IPS-15b (cell line): ENCODE data around the gene RPS6KA2.
"Not testable (repeated sequence)": the region's sequence is repeated elsewhere in the genome, so short reads cannot be mapped to it uniquely, and the experiment has no call there.

Experiments used
- H3K27me3 ChIP-seq: one replicate; pipeline ENCODE4 v1.6.1; 2013; ENCODE audit warnings: low read length; ENCODE audit not compliant: control insufficient read depth, insufficient read depth
- H3K36me3 ChIP-seq: one replicate; pipeline ENCODE4 v1.6.1; 2013; ENCODE audit warnings: low read length; ENCODE audit not compliant: control insufficient read depth, insufficient read depth
- H3K4me1 ChIP-seq: one replicate; pipeline ENCODE4 v1.6.1; 2013; ENCODE audit warnings: mild to moderate bottlenecking, low read length; ENCODE audit not compliant: control insufficient read depth, insufficient read depth
- H3K4me3 ChIP-seq: one replicate; pipeline ENCODE4 v1.5.1; 2013; ENCODE audit warnings: low read depth, low read length
- H3K9ac ChIP-seq: one replicate; pipeline ENCODE4 v1.6.1; 2013; ENCODE audit warnings: low read depth, mild to moderate bottlenecking, low read length
- H3K9me3 ChIP-seq: one replicate; pipeline ENCODE4 v1.6.1; 2013; ENCODE audit warnings: mild to moderate bottlenecking, low read length; ENCODE audit not compliant: control insufficient read depth, insufficient read depth

RPS6KA2 gene

DNA sequence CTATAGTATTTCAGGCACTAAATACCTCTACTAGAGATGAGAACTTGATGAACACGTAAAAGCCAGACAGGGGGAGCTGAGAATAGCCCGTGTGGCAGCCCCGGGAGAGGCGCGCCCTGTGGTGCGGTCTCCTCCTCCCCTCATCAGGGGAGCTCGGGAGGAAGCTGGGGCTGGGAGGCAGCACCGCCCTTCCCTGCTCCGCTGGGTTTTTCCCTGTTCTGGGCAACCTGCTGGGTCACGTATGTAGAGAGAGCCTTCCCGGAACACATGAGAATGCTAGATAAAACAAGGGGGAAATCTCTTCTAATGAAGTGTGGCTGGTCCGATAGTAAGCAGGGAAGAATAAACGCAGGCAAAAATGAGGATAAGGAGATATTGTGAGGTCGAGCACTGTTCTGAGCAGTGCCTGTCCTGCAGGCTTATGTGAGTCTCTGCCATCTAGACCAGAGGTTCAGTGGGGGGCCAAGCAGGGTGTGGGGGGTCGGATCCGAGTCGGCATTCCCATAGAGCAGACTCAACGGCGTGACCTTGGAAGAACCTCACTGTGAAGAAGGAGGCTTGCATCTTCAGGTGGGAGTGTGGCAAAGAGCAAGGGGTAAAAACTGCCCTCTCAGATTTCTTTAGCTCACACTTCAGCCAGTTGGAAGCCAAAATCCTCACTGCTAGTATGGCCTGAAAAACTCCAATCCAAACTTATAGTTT, 13.4 kb upstream of the RPS6KA2 start:
- peaks cover 7% of the 10 kb centered on the region for H3K27me3 ChIP-seq
- peak overlapping the region; percentile 30 for H3K4me3 ChIP-seq
- H3K9ac ChIP-seq, result no peak overlapping the region
- peaks cover 3% of the 10 kb centered on the region for H3K4me1 ChIP-seq
- H3K36me3 ChIP-seq, result no peaks in the 10 kb centered on the region
- no peaks in the 10 kb centered on the region for H3K9me3 ChIP-seq

DNA sequence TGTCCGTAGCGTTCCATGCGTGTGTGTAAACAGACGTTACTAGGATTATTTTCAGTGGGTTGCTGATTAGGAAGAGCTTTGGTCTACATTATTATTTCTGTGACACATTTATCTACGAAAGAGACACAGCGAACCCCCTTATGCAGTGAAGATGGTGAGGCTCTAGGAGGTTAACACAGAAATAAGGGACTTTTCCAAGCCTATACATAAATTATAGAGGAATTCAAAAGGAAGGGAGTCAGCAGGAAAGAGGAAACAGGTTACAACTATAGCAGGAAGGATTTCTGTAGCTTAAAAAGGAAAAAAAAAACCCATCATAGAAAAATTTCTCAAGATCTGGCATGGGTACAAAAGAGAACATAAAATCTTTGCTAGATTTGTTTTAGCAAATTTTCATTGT, 12.9 kb upstream of the RPS6KA2 start:
- H3K4me3 ChIP-seq, result no peak overlapping the region
- no peaks in the 10 kb centered on the region for H3K9me3 ChIP-seq
- H3K36me3 ChIP-seq, result no peaks in the 10 kb centered on the region
- H3K27me3 ChIP-seq, result peaks cover 7% of the 10 kb centered on the region
- H3K4me1 ChIP-seq, result peaks cover 3% of the 10 kb centered on the region
- no peak overlapping the region for H3K9ac ChIP-seq

DNA sequence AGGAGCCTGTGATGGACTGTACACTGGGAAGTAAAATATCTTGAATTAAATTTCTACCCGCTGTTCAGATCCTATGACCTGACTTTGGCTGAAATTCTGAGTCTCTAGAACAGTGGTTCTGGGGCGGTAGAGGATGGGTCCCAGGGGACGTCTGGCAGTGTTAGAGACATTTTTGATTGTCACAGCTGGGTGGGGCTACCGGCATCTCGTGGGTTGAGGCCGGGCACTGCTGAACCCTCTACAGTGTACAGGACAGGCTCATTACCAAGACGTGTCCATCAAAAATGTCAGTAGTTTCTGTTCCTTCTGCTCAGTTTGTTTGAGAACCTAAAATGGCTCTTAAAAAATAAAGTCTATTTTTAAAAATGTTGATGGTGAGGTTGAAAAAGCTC, 11.5 kb upstream of the RPS6KA2 start:
- H3K9ac ChIP-seq, result no peak overlapping the region
- no peaks in the 10 kb centered on the region for H3K9me3 ChIP-seq
- H3K27me3 ChIP-seq, result peaks cover 7% of the 10 kb centered on the region
- no peak overlapping the region for H3K4me3 ChIP-seq
- H3K36me3 ChIP-seq, result no peaks in the 10 kb centered on the region
- H3K4me1 ChIP-seq, result peaks cover 3% of the 10 kb centered on the region

DNA sequence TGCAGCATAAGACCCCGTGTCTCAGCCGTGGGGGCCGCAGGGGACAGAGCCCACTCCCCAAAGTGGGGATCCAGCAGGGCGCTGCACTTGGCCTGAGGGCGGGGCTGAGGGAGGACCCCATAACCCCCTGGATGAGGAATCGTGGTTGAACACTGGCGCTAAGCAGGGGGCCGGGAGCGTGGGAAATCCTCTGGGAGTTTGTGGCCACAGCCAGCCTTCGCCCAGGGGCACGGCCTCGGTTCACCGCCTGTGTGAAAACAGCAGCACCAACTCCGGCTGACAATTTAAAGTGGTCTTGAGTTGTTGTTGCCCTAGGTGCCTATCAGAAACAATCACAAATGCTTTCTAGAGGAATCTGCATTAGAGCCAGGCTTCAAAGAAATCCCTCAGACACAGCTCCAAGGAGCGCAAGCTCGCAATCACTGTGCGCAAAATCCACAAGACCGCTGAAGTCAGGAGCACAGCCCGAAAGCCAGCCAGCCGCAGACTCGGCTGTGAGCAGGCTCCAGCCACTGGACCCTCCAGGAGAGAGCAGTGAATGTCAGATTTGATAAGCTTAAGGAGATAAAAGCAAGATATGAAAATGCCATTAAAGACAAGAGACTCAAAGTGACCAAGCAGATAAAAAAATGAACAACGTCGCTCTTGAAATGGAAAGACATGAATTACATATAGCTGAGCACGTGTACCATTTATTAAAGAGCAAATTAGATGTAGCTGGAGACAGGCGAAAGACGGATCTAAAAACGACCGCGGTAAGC, 10.9 kb upstream of the RPS6KA2 start:
- Histone ChIP-seq H3K4me1 (peaks cover 3% of the 10 kb centered on the region), H3K9ac (no peak overlapping the region), H3K27me3 (peaks cover 7% of the 10 kb centered on the region), H3K36me3 (no peaks in the 10 kb centered on the region), H3K4me3 (no peak overlapping the region), H3K9me3 (no peaks in the 10 kb centered on the region)

DNA sequence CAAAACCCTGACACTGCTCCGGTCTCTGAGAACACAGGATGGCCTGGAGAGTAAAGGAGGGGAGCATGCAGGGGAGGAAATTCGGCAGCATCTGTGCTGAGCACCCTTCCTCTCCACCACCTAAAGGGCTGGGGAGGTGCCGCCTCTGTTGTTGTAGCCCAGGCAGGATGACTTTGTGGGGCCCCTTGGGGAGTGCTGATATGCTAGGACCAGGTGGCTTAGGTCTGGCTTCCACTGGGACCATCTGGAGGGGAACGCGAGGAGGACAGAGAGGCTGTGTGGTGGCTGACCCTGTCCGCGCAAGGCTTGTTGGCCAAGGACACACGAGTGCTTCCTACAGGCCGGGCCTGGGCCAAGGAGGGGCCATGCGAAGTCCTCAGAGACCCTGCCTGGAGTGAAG, 9.9 kb upstream of the RPS6KA2 start:
- Histone ChIP-seq H3K4me1 (peaks cover 3% of the 10 kb centered on the region), H3K9me3 (no peaks in the 10 kb centered on the region), H3K9ac (no peak overlapping the region), H3K36me3 (no peaks in the 10 kb centered on the region), H3K4me3 (no peak overlapping the region), H3K27me3 (peaks cover 7% of the 10 kb centered on the region)

DNA sequence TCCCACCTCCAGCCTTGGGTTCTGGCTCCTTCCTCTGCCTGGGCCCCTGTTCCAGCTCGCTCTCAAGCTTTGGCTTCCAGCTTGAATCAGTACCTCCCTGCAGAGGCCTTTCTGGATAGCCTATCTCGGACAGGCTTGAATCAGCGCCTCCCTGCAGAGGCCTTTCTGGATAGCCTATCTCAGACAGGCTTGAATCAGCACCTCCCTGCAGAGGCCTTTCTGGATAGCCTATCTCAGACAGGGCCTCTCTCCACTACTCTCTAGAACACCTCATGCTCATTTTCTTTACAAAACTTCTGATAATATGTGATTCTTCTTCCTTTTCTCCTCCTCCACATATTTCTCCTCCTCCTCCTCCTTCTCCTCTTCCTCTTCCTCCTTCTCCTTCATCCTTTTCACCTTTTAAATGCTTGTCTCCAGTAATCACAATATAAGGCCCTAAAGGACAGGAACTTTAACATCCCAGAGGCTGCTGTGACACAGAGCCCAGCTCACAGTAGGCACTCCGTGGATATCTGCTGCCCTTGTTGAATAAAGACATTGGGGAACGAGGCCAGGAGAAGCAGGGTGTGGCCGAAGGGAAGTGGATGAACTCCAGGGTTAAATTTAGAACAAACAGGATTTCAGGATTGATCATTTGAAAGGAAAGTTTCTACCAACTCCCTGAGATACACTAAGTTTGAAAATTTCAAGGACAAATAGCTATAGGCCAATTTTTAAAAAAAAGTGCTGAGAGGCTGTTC, 9.3 kb upstream of the RPS6KA2 start:
- Histone ChIP-seq H3K27me3 (peaks cover 7% of the 10 kb centered on the region), H3K9me3 (no peaks in the 10 kb centered on the region), H3K4me3 (no peak overlapping the region), H3K36me3 (no peaks in the 10 kb centered on the region), H3K9ac (no peak overlapping the region), H3K4me1 (peaks cover 3% of the 10 kb centered on the region)

DNA sequence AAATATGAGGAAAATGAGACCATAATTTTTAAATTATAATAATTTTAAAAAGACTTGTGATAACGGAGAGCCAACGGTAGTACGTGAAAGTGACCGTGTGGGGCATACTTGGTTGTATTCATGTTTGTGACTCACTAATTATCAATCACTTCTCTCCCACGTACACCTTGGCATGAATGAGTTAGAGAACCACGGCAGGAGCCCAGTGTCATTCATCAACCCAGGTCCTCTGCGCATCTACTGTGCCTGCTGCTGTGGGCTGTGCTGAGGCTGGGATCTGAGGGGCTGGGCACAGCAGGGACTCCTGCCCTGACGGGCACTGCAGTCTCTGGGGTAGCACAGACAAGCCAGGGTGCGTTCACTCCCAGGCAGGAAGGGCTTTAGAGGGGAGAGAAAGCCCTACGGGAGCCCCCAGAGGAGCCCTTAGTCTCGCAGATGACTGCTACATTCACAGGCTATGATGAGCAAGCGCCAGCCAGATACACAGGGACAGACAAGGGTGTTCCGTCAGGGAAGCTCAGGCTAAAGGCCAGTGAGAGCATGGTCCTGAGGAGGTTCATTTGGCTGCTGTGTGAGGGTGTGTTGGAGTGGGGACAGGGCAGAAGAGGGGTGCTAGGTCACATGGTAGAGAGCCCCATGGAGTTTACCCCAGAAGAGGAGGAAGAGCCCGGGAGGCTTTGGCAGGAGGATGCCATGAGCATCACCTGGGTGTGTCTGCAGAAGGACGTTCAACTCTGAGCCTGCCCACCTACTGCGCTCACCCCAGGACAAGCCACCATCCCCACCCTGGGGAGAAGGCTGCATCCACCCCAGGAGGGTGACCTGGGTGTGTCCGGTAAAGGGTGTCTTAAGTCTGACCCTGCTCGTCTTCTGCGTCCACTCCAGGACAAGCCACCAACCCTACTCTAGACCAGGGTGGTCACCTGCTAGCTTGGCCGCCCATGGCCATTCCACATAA, 8.2 kb upstream of the RPS6KA2 start:
- Histone ChIP-seq H3K4me3 (no peak overlapping the region), H3K27me3 (peaks cover 11% of the 10 kb centered on the region), H3K9me3 (no peaks in the 10 kb centered on the region), H3K36me3 (no peaks in the 10 kb centered on the region), H3K4me1 (no peaks in the 10 kb centered on the region), H3K9ac (no peak overlapping the region)

DNA sequence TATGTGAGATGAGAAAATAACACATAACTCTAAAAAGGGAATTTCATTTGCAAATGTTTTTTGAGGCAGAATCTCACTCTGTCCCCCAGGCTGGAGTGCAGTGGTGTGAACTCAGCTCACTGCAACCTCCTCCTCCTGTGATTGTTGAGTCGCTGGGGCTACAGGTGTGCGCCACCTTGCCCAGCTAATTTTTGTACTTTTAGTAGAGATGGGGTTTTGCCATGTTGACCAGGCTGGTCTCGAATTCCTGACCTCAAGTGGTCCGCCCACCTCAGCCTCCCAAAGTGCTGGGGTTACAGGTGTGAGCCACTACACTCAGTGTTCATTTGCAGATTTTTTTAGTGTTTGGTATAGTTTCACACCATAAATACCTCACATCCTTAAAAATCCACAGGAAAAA, 7.5 kb upstream of the RPS6KA2 start:
- not testable (repeated sequence) for H3K4me1 ChIP-seq, H3K9ac ChIP-seq, H3K9me3 ChIP-seq, H3K36me3 ChIP-seq, H3K4me3 ChIP-seq
- peaks cover 17% of the 10 kb centered on the region for H3K27me3 ChIP-seq

DNA sequence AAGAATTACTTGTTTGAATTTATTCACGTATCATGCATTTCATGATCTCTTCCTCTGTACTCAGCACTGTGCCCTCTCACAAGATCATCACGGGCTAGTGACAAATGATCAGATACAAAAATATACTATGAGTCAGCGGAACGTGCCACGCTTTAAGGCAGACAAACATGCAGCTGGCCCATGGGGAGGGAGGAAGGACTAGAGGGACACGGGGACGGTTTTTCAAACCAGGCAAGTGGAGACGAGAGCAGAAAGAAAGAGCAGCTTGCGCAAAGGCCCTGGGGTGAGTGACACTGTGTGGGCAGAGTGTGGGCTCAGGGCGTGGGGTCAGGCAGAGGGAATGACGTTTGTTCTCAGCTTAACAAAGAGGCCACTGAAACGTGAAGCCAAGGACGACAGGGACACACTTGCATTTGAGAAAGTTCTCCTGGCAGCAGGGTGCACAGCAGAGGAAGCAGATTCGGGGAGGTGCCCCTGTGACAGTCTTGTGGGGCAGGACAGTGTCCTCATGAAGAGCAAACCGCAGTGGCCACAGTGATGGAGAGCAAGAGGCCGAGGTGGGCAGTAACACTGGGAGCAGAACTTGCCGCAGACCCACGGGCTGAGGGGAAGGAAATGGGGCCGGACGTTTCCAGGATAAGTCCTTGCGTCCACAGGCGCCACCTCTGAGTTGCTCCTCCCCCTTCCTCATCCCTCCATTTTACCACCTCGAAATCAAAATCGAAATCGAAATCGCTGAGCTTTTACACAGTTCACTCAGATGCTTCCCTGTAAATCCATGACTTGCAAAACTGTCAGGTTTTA, 6.9 kb upstream of the RPS6KA2 start:
- Histone ChIP-seq H3K9ac (no peak overlapping the region), H3K9me3 (no peaks in the 10 kb centered on the region), H3K4me1 (peaks cover under 1% of the 10 kb centered on the region), H3K4me3 (no peak overlapping the region), H3K27me3 (peaks cover 19% of the 10 kb centered on the region), H3K36me3 (no peaks in the 10 kb centered on the region)

DNA sequence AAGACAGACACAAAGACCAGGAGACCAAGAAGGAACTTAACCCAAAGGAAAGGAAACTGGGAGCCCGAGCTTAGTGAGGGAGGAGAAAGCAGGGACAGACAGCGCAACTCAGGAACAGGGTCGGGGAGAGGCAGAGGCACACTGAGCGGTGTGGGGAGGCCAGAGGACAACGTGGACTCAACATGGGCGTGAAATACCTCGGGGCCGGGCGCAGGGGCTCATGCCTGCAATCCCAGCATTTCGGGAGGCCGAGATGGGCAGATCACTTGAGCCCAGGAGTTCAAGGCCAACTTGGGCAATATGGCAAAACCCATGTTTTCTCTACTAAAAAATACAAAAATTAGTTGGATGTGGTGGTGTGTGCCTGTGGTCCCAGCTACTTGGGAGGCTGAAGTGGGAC, 5.7 kb upstream of the RPS6KA2 start:
- peaks cover 27% of the 10 kb centered on the region for H3K27me3 ChIP-seq
- no peaks in the 10 kb centered on the region for H3K9me3 ChIP-seq
- H3K4me1 ChIP-seq, result peaks cover 6% of the 10 kb centered on the region
- H3K4me3 ChIP-seq, result no peak overlapping the region
- no peak overlapping the region for H3K9ac ChIP-seq
- H3K36me3 ChIP-seq, result no peaks in the 10 kb centered on the region
